Measurements from ENCODE around the gene RAI1.
A peak's percentile ranks its signal among the peaks of the same experiment; 100 is the strongest.

RAI1 gene

DNA sequence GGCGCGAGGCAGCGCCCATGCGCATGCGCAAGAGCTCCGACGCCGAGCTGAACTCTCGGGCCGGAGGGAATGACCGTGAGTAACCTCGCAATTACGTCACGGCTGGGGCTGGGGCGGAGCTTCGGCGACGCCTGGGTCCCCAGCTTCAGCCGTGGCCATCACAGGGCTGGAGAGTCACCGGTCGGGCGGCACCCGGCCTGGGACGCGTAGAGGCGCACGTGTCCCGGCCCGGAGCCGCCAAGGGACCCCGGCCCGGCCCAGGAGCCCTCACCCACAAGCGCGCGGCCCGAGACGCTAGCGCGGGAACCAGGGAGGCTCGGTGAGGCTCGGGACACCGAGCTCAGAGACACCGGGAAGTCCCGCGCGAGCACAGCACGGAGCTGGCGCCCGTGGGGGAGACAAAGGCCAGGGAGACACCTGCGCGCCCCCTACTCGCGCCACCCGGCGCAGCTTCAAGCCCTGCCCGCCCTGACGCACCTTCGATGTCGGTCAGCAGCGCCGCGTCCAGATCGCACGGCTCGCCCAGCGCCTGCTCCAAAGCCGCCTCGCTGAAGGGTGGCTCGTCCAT lies 155.1 kb downstream of the RAI1 start:
- peak; percentile 97 for DNase-seq

DNA sequence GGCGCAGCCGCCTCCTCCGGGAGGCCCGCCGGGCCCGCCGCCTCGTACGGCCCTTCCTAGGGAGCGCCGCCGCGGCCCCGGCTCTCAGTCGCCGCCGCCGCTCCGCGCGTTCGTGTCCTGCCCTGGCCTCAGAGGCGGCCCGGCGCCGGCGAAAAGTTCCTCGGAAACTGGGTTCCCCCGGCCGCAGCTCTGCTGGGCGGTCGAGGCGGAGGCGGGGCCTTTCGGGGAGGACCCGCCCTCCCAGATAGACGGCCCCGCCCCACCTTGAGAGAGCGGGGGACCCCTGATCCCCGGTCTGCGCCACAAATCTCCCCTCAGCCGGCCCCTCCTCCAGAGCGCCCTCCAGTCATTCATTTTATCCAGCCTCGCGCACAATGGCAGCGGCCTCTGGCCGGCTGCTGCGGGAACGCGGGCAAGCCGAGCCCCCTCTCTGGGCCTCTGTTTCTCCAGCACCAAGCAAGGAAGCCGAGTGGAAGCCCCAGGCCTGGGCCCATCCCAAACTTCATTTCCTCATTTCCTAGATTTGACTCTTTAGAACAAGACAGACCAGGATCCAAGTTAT lies 155.6 kb downstream of the RAI1 start, which contains the start of gene SREBF1:
Gene SREBF1, minus strand, starts transcription at position 169 of the 562 bp plus-strand sequence. CDS start 169 bp downstream, outside the sequence.
- DNase-seq = peak; percentile 75

GRCh38 chr17:17837380-17837821 lies 156.1 kb downstream of the RAI1 start:
- no peak for DNase-seq

GRCh38 chr17:17837966-17838962 lies 157.0 kb downstream of the RAI1 start:
- no peak for DNase-seq

DNA sequence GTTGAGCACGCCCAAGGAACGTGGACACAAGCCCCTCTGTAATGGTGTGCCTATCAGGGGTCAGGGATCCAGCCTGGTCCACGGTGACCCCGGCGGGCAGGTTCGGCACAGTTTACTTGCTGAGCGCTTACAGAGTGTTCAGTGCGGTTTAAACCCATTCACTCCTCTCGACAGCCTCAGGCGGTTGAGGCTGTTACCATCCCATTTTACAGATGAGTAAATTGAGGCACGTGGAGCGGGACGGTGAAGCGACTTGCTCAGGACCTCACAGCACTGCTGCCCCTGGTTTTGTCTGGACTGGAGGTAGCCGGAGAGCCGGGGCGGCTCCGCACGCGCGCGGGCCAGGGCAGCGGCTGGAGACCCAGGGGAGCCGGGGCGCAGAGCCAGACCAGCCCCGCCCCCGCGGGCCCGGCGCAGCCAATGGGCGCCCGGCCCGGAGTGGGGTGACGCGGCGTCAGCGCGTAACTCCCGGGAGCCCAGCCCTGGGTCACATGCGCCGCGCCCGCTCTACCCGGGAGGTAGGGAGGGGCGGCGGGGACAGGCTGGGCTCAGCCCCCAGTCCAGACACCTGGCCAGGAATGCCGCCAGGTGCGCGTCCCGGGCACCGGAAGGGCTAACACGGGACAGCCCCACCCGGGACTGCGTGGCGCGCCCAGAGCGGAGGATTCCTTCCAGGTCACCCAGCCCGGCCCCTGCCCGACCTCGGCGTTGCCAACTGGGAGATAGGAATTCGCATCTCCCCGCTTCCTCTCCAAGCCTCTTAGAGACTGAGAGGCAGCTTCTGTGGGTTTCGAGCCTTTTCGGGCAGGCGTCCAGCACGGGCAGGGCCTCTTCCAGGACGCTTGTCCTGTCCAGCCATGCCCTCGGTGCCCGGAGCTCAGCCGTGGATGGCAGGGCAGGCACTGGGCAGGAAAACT lies 158.8 kb downstream of the RAI1 start:
- peak; percentile 88 for DNase-seq

DNA sequence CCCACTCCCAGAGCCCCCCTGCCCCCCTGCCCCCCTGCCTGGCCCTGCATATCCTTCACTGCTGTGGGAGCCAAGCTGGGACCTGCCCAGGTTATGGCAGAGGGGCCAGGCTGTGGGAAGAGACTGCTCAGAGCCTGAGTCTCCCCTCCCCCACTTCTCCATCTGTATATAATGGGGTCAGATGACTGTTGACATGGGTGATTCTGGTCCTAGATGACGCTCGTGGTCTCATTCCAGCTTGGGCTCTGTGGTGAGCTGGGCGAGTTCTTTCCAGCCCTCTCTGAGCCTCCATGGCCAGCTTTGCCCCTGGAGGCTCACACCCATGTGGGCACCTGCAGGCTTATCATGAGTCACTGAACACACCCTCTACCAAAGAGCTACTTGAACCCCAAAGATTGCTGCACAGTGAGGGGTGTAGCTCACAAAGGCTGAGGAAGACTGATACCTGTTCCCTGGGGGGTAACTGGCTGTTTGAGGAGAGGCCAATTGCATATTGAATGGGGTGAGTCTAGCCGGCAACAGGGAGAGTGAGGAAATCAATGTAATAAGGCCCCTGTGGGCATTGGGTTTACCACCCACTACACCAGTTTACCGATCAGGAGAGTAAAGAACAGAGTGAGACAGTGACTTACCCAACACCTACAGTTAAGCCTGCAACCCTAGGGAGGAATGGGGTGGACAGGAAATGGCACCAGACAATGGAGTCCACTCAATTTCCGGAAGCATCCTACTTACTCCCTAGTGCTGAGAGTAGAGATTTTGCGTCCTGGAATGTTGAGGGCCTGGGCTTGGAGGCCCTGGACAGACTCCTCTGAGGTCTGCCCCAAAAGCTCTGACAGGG lies 159.7 kb downstream of the RAI1 start:
- DNase-seq = no peak

DNA sequence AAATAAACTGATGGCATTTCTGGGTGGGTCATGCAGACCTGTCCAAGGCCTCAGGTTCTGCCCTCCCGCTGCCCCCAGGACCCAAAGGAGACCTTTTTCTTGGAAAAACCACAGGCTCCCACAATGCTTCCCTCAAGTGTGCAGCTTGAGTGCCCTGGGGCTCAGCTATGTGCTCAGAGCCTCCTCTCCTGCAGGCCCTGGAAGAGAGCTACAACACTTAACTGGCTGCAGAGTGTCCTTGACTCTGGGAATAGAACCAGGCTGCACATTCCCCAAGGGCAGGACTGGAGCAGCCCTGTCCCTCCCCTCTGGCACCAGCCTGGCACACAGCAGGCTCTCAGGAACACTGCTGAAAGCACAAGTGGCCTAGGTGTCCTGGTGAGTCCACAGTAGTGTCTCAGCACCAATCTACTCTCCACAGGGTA lies 160.4 kb downstream of the RAI1 start:
- DNase-seq = no peak

DNA sequence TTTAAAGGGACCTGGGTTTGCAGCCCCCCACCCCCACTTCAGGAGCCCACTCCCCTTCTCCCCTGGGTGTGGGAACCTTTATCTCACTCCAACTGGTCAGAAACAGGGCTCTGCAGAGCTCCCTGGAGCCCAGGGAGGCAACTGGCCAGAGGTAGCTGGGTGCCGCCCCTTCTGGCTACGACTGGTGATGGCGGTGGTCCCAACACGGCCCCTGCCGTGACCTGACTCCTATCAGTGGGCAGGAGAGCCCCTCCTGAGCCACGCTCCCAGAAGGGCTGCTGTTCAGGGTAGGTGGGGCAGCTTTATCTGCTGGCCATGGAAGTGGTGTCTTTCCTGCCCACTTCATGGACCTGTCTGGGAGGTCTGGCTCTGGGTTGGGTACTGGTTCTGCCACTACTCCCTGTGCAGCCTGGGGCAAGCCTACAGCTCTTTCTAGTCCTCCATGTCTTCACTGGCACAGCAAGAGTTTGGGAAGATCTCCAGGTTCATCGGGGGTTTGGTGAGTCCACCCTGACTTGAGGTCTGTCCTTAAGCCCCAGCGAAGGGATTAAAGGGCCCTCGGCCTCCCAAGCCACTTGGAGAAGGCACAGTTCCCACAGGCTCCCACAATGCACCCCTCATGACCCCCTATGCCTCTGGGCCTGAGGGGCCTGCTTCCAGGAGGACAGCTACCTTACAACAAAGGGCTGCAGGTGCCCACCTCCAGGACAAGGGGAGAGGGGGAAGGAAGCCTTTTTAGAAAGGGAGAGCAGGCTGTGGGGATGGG lies 161.0 kb downstream of the RAI1 start:
- no peak for DNase-seq

- DNase-seq = no peak
Observed at GRCh38 chr17:17843096-17843495, 161.8 kb downstream of the RAI1 start.

DNA sequence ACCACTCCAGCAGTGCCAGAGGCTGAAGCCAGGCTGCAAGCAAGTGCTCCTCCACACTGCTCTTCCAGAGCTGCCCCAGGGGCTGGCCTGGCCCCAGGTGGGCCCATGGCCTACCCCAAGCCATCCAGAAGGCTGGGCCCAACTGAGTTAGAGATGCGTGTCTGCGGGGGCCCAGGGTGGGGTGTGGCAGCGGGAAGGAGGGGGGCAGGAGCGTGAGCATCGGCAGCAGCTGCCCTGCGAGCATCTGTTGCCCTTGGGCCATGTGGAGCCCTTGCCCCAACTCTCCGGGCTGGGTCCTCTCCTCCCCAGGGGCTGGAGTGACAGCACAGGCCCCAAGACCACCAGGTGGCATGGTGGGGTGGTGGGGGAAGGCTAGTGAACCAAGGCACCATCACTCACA lies 162.8 kb downstream of the RAI1 start:
- no peak for DNase-seq

DNA sequence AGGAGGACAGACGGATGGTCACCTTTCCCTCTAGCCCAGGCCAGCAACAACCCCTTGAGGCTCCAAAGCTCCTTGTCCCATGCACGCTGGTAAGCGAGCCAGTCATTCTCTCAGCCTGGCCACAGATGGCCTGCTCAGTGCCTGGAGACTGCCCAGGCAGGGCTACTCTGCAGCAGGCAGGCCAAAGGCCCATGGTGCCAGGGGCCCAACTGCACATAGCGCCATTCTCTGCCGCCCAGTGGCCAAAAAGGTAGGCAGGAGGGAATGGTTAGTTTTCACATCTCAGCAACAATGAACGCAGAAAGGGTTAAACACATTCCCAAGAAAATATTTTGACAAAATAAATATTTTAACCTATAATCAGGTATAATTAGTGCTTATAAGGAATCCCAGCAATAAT lies 163.2 kb downstream of the RAI1 start:
- no peak for DNase-seq

- DNase-seq = no peak
Observed at GRCh38 chr17:17845046-17845775, 164.0 kb downstream of the RAI1 start.

DNA sequence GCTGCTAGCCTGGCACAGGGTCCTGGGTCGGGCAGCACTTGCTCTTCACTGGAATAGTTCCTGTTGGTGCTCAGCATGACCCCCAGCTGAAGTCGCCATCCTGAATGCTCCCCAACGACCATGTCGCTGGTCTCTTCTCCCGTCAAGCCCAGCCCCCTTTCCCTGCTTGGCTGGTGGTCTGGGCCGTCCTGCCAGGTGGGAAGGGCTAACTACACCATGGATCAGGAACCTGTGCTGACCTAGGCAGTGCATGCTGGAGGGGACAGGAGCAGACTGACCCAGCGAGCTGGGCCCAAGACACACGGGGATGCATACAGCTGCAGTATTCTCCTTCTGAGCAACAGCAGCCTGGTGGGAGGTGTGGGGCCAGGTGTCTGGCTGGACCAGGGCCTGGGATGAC lies 164.7 kb downstream of the RAI1 start:
- DNase-seq = no peak

GRCh38 chr17:17846645-17847044 lies 165.4 kb downstream of the RAI1 start:
- no peak for DNase-seq

GRCh38 chr17:17847118-17847689 lies 165.9 kb downstream of the RAI1 start:
- no peak for DNase-seq

- no peak for DNase-seq
Observed at GRCh38 chr17:17847726-17848125, 166.5 kb downstream of the RAI1 start.

- DNase-seq = no peak
Observed at GRCh38 chr17:17848311-17849082, 167.2 kb downstream of the RAI1 start.

DNA sequence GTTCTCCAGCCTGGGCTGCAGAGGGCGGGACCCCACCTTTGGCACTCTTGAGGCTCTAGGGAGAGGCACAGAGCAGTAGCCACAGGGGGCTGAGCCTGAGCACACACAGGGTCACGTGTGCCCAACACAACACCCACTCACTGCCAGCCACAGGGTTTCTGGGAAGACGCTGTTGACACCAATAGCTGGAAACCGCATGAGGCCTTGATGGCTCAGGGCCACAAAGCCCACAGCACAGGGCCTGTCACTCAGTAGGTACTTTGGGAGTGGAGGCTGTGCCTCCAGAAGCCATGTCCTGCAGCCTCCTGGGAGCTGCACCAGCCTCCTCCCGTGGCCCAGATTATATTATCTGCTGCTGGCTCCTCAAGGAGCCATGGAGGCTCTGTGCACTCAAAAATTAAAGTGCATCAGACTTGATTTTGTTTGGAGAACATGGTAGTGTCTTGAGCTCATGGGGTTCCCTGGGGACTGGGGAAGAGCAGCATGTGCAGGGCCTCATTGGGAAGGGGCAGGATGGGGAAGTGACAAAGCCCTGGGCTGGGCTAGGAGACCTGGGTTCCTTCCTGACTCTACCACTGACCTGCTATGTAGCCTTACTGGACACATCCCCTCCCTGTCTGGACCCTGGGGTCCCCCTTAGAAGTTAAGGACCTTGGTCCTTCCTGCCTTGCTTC lies 168.0 kb downstream of the RAI1 start:
- no peak for DNase-seq

Measured in left hindlimb (tissue), 1 donor.